ENCODE data around the gene SMIM12.

The SMIM12 gene

DNA sequence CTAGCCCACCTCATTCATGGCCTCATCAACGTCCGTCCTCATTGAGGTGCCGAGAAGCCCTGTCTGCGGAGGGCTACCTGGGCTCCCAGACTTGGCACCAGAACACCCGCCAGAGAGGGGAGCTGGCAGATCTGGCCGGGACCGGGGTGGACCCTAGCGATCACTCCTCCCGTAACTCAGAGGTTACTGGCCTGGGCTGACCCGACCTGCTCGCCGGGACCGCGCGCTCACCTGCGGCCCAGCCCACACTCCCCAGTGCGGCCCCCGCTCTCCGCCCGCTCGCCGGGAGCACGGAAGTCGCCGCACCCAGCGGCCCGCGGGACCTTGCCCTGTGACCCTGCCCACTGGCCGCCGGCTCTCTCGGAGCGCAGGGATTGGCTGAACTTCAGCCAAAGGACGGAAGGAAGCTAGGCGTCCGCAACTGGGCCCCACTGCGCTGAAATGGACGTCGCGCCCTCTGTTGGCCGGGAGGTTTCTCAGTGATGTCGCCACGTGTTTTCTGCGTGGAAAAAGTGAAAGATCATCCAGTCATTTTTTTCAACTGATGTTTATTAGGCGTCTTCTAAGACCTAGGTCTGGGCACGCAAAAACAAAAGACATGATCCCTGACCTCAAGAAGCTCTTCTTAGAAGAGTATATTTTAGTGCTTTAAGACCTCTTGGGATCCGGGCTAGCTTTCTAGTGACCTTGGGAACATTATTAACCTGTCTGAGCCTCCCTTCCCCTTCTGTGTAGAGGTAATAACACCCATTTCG, at the start of gene SMIM12:
Gene SMIM12, minus strand, starts transcription at position 304 of the 755 bp plus-strand sequence. CDS start 3,772 bp downstream, outside the sequence.
- DNase-seq (ENCODE audit: low spot score): peak; percentile 96

DNA sequence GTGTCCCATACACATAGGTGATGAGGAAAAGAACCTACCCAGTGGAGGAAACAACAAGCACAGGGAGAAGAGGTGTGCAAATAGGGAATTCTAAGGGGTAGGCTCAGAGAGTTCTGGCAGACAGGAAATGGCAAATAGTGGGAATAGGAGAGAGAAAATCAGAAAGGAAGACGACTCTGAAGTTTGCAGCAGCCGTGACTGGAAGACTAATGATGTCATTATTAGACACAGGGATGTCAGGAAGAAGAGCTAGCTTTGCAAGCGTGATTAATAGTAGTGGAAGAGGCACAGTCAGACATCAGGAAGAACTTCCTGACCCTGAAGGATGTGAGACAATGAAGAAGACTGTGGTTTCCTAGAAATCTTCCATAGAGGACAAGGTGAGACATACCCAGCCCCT, 48.8 kb upstream of the SMIM12 start:
- no peak for DNase-seq (ENCODE audit: low spot score)

- no peak for DNase-seq (ENCODE audit: low spot score)
Measured at GRCh38 chr1:34907487-34908090, 48.0 kb upstream of the SMIM12 start.

DNA sequence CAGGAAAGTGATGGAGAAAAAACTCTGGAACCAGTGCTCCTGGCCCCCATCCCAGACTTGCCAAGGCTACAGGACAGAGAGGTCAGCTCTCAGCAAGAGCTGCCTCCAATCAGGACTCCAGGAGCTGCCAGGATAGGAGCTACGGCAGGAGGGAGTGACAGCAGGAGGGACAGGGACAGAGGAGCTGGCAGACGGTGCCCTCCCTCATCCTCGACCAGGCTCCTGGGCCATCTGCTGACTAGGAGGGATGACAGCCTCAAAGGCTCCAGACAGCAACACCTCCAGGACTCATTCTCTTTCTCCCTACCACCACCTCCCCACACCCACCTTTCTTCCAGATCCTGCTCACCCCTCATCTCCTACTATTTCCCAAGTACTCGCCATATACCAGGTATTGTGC, 47.2 kb upstream of the SMIM12 start:
- no peak for DNase-seq (ENCODE audit: low spot score)

DNA sequence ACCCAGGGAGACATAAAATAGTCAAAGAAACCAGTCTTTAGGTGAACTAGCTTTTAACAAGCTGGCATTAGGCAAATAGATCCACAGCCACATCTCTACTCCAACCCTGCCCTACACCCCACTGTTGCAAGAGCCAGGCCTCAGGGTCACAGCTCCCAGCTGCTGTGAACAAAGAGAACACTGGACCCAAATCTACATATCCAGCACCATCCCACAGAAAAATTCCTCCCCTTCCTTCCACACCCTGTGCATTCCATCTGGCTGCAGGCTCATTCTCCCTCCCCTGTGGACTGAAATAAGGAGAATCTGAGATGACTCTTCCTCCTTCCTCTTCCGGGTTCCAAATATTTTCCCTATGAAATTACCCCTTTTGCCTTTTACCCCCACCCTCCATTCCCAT, 46.7 kb upstream of the SMIM12 start:
- DNase-seq (ENCODE audit: low spot score): no peak

DNA sequence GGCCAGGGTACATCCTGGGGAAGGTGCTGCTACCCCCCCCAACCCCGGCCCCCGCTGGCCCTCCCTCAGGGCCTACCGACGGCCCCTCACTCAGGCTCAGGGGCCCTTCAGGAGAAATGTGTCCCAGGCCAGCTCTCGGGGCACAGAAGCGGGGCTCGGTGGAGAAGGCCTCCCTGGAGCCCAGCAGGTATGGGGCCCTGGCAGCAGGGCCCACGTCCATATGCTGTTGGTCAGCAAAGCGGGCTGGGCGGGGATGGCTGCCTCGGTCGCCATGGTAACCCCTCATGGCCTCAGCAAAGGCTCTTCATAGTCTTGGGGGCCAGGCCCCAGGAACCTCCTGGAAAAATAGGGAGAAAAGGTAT, 45.5 kb upstream of the SMIM12 start:
- DNase-seq (ENCODE audit: low spot score): no peak

DNA sequence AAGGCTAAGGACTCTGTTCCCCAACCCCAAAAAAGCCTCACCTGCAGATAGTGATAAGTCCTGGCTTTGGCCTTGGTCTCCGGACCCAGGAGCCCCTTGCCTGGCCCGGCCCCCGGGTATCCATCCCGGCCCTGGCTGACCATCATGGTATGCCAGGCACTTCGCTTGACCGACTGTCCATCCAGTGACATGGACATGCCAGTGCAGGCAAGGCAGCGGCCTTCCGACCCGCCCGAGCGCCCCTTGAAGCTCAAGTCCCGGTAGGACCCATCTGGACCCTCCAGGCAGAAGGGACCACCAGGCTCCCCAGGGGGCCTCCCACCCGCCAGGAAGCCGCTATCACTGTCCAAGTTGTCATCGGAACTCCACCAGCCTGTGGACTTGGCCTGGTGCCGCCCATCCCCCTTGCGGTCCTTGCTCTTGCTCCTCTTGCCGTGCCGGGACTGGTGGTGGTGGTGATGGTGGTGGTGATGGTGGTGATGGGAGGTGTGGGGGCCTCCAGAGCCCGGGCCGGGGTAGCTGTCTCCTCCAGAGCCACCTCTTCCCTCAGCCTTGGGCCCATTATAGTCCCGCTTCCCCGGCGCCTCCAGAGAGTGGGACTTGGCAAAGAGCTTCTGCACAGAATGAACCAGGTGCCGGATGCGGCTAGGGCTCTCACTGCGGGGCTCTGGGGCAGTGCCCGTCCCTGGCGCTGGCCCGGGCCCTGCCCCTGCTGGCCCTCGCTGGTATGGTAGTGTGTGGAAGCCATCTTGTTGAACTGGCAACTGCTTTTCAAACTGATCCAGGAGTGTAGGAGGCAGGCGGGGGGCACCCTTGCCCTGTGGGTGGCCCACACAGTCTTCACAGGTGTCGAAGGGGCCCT, 44.9 kb upstream of the SMIM12 start:
- no peak for DNase-seq (ENCODE audit: low spot score)

- DNase-seq (ENCODE audit: low spot score): no peak
Measured at GRCh38 chr1:34901919-34902318, 42.4 kb upstream of the SMIM12 start.

DNA sequence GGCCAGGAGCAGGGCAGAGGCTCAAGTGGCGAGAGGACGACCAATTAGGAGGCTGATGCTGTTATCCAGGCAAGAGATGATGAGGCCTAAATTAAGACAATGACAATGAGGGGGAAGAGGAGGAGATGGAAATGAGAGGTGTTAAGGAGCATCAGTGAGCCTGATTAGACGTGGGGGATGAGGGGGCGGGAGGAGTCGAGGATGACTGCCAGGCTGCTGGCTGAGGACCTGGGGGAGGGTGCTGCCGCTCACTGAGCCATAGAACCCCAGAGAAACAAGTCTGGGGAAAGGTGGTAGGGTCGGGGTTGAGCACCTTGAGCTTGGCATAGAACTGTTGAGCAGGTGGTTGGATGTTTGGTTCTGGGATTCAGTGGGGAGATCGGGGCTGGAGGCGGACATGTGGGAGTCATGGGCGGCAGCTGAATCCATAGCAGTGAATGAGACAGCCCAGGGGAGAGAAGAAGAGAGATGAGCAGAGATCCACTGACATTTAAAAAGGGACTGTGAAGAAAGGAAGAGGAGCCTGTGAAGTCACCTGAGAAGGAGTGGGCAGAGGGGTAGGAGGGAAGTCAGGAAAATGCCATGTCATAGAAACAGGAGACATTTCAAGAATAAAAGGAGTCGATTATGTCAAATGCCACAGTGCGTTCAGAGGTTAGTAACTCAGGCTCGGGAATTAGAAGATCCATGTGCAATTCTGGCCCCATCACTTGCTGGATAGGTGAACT, 41.4 kb upstream of the SMIM12 start:
- DNase-seq (ENCODE audit: low spot score): no peak

- DNase-seq (ENCODE audit: low spot score): no peak
Measured at GRCh38 chr1:34899906-34900305, 40.4 kb upstream of the SMIM12 start.

- DNase-seq (ENCODE audit: low spot score): no peak
Measured at GRCh38 chr1:34899471-34899870, 39.9 kb upstream of the SMIM12 start.

GRCh38 chr1:34898330-34898761, 38.8 kb upstream of the SMIM12 start:
- DNase-seq (ENCODE audit: low spot score): no peak

GRCh38 chr1:34896612-34897011, 37.1 kb upstream of the SMIM12 start:
- DNase-seq (ENCODE audit: low spot score): no peak

GRCh38 chr1:34889705-34890104, 30.2 kb upstream of the SMIM12 start:
- no peak for DNase-seq (ENCODE audit: low spot score)

DNA sequence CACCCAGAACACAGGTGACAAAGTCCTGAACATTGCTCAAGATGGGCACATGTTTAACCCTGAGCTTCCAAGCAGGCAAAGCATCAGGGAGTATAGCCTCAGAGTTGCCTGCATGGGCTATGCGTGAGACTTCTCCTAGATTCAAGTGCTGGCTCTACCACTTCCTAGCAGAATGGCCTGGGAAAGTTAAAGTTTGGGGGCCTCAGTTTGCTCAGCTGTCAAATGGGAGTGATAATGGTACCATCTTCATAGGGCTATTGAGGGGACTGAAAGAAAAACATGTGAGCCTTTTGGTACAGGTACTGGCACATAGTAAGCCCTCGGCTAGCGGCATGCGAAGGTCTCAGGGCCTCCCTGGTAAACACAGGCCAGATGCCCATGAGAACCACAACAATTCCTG, 28.0 kb upstream of the SMIM12 start:
- DNase-seq (ENCODE audit: low spot score): no peak

GRCh38 chr1:34885405-34886247, 26.1 kb upstream of the SMIM12 start:
- DNase-seq (ENCODE audit: low spot score): no peak

DNA sequence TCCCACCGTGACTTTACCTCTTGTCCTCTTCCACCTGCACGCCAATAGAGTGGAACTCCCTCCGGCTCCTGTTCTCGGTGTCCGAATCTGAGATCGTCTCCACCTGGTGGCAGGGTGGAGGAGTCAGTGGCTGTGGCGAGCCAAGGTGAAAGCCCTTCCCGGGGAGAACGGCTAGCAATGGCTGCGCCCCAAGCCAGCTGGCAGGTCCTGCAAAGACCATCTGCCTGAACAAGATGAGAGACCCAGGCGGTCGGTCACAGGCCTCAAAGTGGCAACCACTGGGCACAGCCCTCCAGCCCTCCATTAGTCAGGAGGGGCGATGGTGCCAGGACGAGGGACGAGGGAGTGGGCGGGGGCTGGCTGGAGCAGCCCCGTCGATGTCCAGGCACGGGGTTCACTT, 25.4 kb upstream of the SMIM12 start:
- no peak for DNase-seq (ENCODE audit: low spot score)

DNA sequence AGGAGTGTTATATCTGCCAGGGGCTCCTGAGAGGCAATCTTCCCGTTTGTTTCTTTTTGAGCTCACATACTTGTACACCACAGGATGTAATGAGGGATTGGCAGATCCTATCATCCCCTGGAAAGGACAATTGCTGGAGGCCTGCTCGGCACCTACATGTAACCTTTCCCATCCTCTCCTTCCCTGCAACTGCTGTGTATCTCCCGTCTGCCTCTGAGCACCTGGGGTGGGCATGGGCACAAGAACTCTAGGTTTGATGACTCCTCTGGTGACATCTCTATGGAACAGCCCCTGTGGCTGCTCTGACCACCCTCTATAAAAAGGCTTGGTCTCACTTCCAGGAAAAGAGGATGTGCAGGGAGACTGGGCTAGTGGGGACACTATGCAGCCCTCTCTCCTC, 25.0 kb upstream of the SMIM12 start:
- DNase-seq (ENCODE audit: low spot score): no peak

DNA sequence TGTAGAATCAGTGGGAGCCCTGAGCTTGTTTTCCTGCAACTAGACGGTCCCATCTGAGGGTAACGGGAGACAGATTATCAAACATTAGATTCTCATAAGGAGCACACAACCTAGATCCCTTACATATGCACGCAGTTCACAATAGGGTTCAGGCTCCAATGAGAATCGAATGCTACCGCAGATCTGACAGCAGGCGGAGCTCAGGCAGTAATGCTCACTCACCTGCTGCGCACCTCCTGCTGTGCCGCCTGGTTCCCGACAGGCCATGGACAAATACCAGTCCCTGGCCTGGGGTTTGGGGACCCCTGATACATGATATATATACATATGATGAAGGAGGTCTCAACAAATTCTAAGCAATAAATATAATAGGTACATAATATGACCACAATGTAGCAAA, 19.7 kb upstream of the SMIM12 start:
- no peak for DNase-seq (ENCODE audit: low spot score)

GRCh38 chr1:34876406-34876805, 16.9 kb upstream of the SMIM12 start:
- DNase-seq (ENCODE audit: low spot score): no peak

- DNase-seq (ENCODE audit: low spot score): no peak
Measured at GRCh38 chr1:34874296-34874952, 14.9 kb upstream of the SMIM12 start.
